Neural cell (in vitro differentiated cells): ENCODE measurements around the gene FGF12. TPM values are rescaled to one million over a fixed set of nuclear protein-coding genes. Genes with fewer than 3 reads are reported as not detected.

Source experiments
- H2AFZ ChIP-seq: fragments of 200-600, 300-800 bp; sonication (generic), shearing (Covaris generic); 2 replicates; pipeline ENCODE4 v1.6.0; 2014; ENCODE audit warnings: low read depth, mild to moderate bottlenecking, antibody characterized with exemption, low read length, moderate library complexity
- H3F3A ChIP-seq: fragments of 200-600 bp; shearing (Covaris generic); 2 replicates; pipeline ENCODE4 v1.6.1; 2016; ENCODE audit warnings: mild to moderate bottlenecking, moderate library complexity, mixed read lengths, antibody characterized with exemption, low read length; ENCODE audit not compliant: insufficient read depth, poor library complexity, severe bottlenecking
- H3K27ac ChIP-seq: fragments of 200-600, 300-800 bp; sonication (generic), shearing (Covaris generic); 2 replicates; pipeline ENCODE4 v1.5.1; 2014; ENCODE audit warnings: mild to moderate bottlenecking, low read length, moderate library complexity
- H3K27me3 ChIP-seq: fragments of 300-800, 200-600 bp; sonication (generic), shearing (Covaris generic); 2 replicates; pipeline ENCODE4 v1.6.0; 2014; ENCODE audit warnings: mild to moderate bottlenecking, low read depth, low read length, moderate library complexity; ENCODE audit not compliant: insufficient read depth
- H3K36me3 ChIP-seq: fragments of 300-800, 200-600 bp; sonication (generic), shearing (Covaris generic); 2 replicates; pipeline ENCODE4 v1.5.1; 2014; ENCODE audit warnings: mild to moderate bottlenecking, antibody characterized with exemption, low read length, moderate library complexity; ENCODE audit not compliant: insufficient read depth
- H3K4me2 ChIP-seq: fragments of 300-800, 200-600 bp; sonication (generic), shearing (Covaris generic); 2 replicates; pipeline ENCODE4 v1.6.0; 2014; ENCODE audit warnings: mild to moderate bottlenecking, low read length
- H3K4me3 ChIP-seq: fragments of 300-800, 200-600 bp; sonication (generic), shearing (Covaris generic); 2 replicates; pipeline ENCODE4 v1.5.1; 2014; ENCODE audit warnings: mild to moderate bottlenecking, low read length, moderate library complexity
- H3K79me2 ChIP-seq: fragments of 200-600 bp; shearing (Covaris generic); replicated peaks from 2 replicates; pipeline ENCODE4 v1.6.0; 2014; ENCODE audit warnings: mild to moderate bottlenecking, low read length, moderate library complexity; ENCODE audit not compliant: insufficient read depth
- H3K9ac ChIP-seq: fragments of 300-800, 200-600 bp; sonication (generic), shearing (Covaris generic); 2 replicates; pipeline ENCODE4 v1.6.1; 2016; ENCODE audit warnings: mild to moderate bottlenecking, low read length, mixed read lengths
- H3K9me2 ChIP-seq: fragments of 200-600 bp; shearing (Covaris generic); 2 replicates; pipeline ENCODE4 v1.6.1; 2016; ENCODE audit warnings: mild to moderate bottlenecking, low read length, mixed read lengths; ENCODE audit not compliant: insufficient read depth
- H3K9me3 ChIP-seq: fragments of 200-600, 300-800 bp; sonication (generic), shearing (Covaris generic); 2 replicates; pipeline ENCODE4 v1.6.1; 2016; ENCODE audit warnings: mild to moderate bottlenecking, mixed run types, low read length, moderate library complexity, mixed read lengths
- H4K20me1 ChIP-seq: fragments of 200-600 bp; shearing (Covaris generic); 2 replicates; pipeline ENCODE4 v1.6.1; 2016; ENCODE audit warnings: mild to moderate bottlenecking, mixed run types; ENCODE audit not compliant: insufficient read depth
- EP300 ChIP-seq: fragments of 450-650 bp; conservative IDR thresholded peaks from 2 replicates; pipeline ENCODE4 v1.6.1; 2014; ENCODE audit warnings: antibody characterized with exemption, mild to moderate bottlenecking, moderate library complexity; ENCODE audit not compliant: poor library complexity, severe bottlenecking
- EZH2 ChIP-seq: fragments of 200-600, 300-800 bp; shearing (Covaris generic), sonication (generic); IDR thresholded peaks from 2 replicates; pipeline ENCODE4 v1.6.1; 2014; ENCODE audit warnings: antibody characterized with exemption, low read length, borderline replicate concordance, mild to moderate bottlenecking; ENCODE audit not compliant: insufficient read depth, poor library complexity, severe bottlenecking
- MXI1 ChIP-seq: fragments of 450-650 bp; conservative IDR thresholded peaks from 2 replicates; pipeline ENCODE4 v1.6.1; 2014; ENCODE audit warnings: antibody characterized with exemption, mild to moderate bottlenecking; ENCODE audit not compliant: poor library complexity, severe bottlenecking
- POLR2AphosphoS5 ChIP-seq: IDR thresholded peaks from 2 replicates; pipeline ENCODE4 v1.6.1; 2012
- RAD21 ChIP-seq: fragments of 450-650 bp; conservative IDR thresholded peaks from 2 replicates; pipeline ENCODE4 v1.6.1; 2014; ENCODE audit warnings: antibody characterized with exemption, mild to moderate bottlenecking, moderate library complexity
- REST ChIP-seq: IDR thresholded peaks from 2 replicates; pipeline ENCODE4 v1.6.1; 2012; ENCODE audit warnings: borderline replicate concordance
- SMC3 ChIP-seq: fragments of 450-650 bp; conservative IDR thresholded peaks from 2 replicates; pipeline ENCODE4 v1.6.1; 2014; ENCODE audit warnings: antibody characterized with exemption, mild to moderate bottlenecking, moderate library complexity; ENCODE audit not compliant: poor library complexity
- TAF1 ChIP-seq: IDR thresholded peaks from 2 replicates; pipeline ENCODE4 v1.6.1; 2012; ENCODE audit warnings: low read depth
- polyA plus RNA-seq: library from polyadenylated mRNA; depleted of rRNA; stranded (reverse); fragments of >200 nt; gene quantifications from 2 replicates; pipeline ENCODE4 v1.2.3, GENCODE V29; 2014
- TF ChIP-seq, protein P1 (sequence below): fragments of 450-650 bp; IDR thresholded peaks from 2 replicates; pipeline ENCODE4 v1.5.1; 2014; ENCODE audit warnings: antibody characterized with exemption, mild to moderate bottlenecking, moderate library complexity; ENCODE audit not compliant: poor library complexity, severe bottlenecking

FGF12 gene
- polyA plus RNA-seq, 1 donor from 2014 or later, result 4.8 TPM

DNA sequence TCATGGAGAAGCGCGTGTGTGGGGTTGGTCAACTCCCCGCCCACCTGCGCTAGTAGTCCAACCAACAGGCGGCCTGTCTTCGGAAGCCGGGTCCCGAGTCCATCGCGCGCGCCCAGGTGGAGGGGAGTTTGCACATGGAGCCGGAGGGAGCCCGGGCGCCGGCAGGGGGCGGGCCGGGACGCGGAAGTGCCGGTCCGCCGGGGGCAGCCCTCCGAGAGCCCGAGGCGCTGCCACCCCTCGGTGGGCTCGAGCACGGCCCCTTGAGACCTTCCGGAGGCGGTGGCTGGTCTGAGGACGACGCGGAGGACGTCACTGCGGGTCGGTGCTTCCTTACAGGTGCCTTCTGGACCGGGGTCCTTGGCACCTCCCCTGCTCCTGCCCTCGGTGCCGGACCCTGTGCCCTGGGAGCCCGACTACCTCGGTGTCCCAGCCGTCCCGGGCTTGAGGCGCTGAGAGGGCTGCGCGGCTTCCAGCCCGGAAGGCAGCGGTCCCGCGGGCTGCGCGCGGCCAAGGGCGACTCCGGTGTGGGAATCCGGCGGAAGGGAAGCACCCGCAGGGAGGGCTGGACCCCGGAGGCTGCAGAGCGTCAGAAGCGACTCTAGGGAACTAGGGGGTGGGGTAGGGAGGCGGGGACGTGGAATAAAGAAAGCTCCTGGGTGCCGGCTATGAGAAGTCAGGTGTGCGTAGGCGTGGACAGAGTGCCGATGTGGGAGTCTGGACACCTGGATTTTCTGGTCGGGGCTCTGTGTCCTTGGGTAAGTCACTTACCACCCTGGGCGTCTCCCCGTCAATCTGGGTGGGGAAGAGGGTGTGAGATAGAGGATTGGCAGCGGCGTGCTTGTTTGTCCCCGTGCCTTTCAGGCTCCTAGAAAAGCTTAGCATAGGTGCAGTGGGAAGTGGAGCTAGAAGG is 212.3 kb downstream of the FGF12 start:
- no peaks in the 10 kb centered on the region for H3F3A ChIP-seq
- H3K27me3 ChIP-seq, result peaks cover 72% of the 10 kb centered on the region
- H2AFZ ChIP-seq, result peak overlapping the region; percentile 11
- no peaks in the 10 kb centered on the region for H3K9me2 ChIP-seq
- H3K27ac ChIP-seq, result no peak overlapping the region
- peak overlapping the region; percentile 79 for H3K4me2 ChIP-seq
- no peaks in the 10 kb centered on the region for H4K20me1 ChIP-seq
- H3K9me3 ChIP-seq, result peaks cover 11% of the 10 kb centered on the region
- peak overlapping the region; percentile 70 for H3K4me3 ChIP-seq
- TF ChIP-seq MXI1 (no peak), REST (no peak), TAF1 (no peak), SMC3 (no peak), EP300 (no peak), RAD21 (peak; percentile 29), EZH2 (no peak), POLR2AphosphoS5 (no peak)
- TF ChIP-seq, protein P1, sequence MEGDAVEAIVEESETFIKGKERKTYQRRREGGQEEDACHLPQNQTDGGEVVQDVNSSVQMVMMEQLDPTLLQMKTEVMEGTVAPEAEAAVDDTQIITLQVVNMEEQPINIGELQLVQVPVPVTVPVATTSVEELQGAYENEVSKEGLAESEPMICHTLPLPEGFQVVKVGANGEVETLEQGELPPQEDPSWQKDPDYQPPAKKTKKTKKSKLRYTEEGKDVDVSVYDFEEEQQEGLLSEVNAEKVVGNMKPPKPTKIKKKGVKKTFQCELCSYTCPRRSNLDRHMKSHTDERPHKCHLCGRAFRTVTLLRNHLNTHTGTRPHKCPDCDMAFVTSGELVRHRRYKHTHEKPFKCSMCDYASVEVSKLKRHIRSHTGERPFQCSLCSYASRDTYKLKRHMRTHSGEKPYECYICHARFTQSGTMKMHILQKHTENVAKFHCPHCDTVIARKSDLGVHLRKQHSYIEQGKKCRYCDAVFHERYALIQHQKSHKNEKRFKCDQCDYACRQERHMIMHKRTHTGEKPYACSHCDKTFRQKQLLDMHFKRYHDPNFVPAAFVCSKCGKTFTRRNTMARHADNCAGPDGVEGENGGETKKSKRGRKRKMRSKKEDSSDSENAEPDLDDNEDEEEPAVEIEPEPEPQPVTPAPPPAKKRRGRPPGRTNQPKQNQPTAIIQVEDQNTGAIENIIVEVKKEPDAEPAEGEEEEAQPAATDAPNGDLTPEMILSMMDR, result peak; percentile 73
- H3K9ac ChIP-seq, result peak overlapping the region; percentile 35
- no peaks in the 10 kb centered on the region for H3K79me2 ChIP-seq
- no peaks in the 10 kb centered on the region for H3K36me3 ChIP-seq

- peak overlapping the region; percentile 11 for H2AFZ ChIP-seq
- TF ChIP-seq TAF1 (no peak), EP300 (no peak), REST (peak; percentile 67), SMC3 (no peak), EZH2 (no peak), RAD21 (no peak), MXI1 (peak; percentile 43), POLR2AphosphoS5 (no peak)
- TF ChIP-seq, protein P1, result no peak
- peaks cover 11% of the 10 kb centered on the region for H3K9me3 ChIP-seq
- no peak overlapping the region for H3K27ac ChIP-seq
- H3K9me2 ChIP-seq, result no peaks in the 10 kb centered on the region
- peak overlapping the region; percentile 70 for H3K4me3 ChIP-seq
- H3K9ac ChIP-seq, result peak overlapping the region; percentile 35
- no peaks in the 10 kb centered on the region for H3F3A ChIP-seq
- no peaks in the 10 kb centered on the region for H4K20me1 ChIP-seq
- H3K27me3 ChIP-seq, result peaks cover 72% of the 10 kb centered on the region
- no peaks in the 10 kb centered on the region for H3K36me3 ChIP-seq
- no peaks in the 10 kb centered on the region for H3K79me2 ChIP-seq
- H3K4me2 ChIP-seq, result peak overlapping the region; percentile 79
These were observed 213.1 kb downstream of the FGF12 start for GRCh38 chr3:192514081-192514753.
